Measurements from ENCODE around the gene CD320.
"Not testable (repeated sequence)": the region's sequence is repeated elsewhere in the genome, so short reads cannot be mapped to it uniquely, and the experiment has no call there.

The CD320 gene

GRCh38 chr19:8307965-8308866 lies at the start of gene CD320:
CD320 (minus strand) TSS chr19:8308358; CDS start chr19:8308290, 68 bp downstream.
- DNase-seq (ENCODE audit: low spot score): peak; percentile 93

GRCh38 chr19:8357007-8357521 lies 48.9 kb upstream of the CD320 start:
- DNase-seq (ENCODE audit: low spot score): no peak

DNA sequence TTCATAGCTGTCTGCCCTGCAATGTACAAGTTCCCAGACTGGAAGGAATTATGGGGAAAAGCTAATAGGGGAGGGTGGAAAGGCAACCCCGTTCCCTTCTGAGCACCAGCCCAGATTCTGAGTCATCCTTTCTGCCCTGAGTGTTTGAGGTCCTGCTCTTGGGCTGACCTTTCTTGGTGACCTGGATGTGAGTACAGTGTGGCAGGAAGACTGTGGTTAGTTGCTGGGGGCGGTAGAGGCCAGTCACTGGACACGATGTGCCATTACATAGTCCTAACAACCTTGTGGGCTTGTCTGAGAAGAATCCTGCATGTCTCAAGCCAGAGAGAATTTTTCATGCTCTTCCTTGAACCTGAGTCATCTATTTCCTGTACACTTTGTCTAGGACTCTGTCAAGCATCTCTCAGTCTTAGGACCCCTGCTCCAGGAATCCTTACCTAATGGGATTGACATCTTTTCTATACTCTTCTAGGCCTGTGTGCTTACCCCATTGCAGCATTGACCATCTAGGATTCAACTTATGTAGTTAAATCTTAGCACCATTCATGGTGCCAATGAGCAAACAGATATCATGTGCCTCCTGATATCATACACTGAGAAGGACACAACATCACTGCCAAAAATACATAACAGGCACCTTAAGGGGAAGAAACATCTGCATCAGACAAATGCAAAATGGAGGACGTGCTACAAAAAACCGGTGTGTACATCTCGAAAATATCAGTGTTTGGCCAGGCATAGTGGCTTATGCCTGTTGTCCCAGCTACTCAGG lies 47.7 kb upstream of the CD320 start:
- peak; percentile 27 for DNase-seq (ENCODE audit: low spot score)

DNA sequence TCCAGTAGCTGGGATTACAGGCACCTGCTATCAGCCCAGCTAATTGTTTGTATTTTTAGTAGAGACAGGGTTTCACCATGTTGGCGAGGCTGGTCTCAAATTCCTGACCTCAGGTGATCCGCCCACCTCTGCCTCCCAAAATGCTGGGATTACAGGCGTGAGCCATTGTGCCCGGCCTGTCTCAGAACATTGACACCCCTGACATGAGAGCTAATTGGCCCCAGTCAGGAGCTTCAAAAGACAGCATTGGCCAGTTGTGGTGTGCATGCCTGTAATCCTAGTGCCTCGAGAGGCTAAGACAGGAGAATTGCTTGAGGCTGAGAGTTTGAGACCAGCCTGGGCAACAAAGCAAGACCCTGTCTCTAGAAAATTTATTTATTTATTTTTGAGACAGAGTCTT lies 44.7 kb upstream of the CD320 start:
- DNase-seq (ENCODE audit: low spot score): not testable (repeated sequence)

GRCh38 chr19:8352134-8352827 lies 44.1 kb upstream of the CD320 start:
- no peak for DNase-seq (ENCODE audit: low spot score)

- not testable (repeated sequence) for DNase-seq (ENCODE audit: low spot score)
These were observed 41.6 kb upstream of the CD320 start for GRCh38 chr19:8349629-8350372.

GRCh38 chr19:8343483-8343844 lies 35.3 kb upstream of the CD320 start:
- DNase-seq (ENCODE audit: low spot score): no peak

- DNase-seq (ENCODE audit: low spot score): peak; percentile 94
These were observed 34.7 kb upstream of the CD320 start, which contains the start of gene KANK3 for GRCh38 chr19:8342684-8343482. KANK3 (minus strand) TSS chr19:8343262; CDS start chr19:8337828, 5,434 bp downstream.

DNA sequence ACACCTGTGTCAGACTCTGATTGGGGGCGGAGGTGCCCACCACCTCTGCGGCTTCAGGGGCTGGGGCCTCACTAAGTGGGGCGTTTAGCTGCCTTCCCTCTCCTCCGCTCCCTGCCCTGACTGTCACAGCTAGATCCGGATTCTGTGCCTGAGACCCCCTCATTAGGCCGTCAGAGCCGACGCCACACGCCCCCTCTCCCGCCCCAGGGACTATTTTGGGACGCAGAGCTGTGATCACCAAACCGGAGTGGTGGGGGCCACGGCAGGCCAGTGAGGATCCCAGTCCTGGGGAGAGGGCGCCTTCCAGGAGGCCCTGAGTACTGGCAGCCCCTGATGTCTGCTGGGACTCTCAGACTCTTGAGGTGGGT lies 34.1 kb upstream of the CD320 start:
- DNase-seq (ENCODE audit: low spot score): no peak

DNA sequence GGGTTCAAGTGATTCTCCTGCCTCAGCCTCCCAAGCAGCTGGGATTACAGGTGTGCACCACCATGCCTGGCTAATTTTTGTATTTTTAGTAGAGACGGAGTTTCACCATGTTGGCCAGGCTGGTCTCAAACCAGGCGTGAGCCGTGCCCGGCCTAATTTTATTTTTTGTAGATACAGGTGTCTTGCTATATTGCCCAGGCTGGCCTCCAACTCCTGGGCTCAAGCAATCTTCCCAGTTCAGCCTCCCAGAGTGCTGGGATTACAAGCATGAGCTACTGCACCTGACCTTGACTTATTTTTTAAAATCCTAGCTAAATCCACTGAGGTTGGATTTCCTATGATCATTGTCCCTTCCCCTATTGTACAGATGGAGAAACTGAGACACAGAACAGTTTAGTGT lies 33.3 kb upstream of the CD320 start:
- DNase-seq (ENCODE audit: low spot score): not testable (repeated sequence)

- DNase-seq (ENCODE audit: low spot score): no peak
These were observed 32.4 kb upstream of the CD320 start for GRCh38 chr19:8340341-8341096.

GRCh38 chr19:8338835-8339234 lies 30.7 kb upstream of the CD320 start:
- DNase-seq (ENCODE audit: low spot score): no peak

DNA sequence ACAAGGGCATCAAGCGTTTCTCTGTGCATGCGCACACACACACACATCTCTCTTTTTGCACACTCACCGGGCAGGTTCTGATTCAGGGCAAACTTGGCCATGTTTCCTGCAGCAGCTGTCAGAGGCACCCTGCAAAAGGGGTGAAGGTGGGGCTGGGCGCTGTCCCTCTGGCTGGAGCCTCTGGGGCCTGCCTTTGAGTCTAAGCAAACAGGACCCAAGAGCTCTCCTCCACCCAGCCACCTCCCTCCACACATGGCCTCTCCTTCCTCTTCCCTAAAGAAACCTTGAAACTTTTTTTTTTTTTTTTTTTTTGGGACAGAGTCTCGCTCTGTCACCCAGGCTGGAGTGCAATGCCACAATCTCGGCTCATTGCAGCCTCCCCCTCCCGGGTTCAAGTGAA lies 29.6 kb upstream of the CD320 start:
- no peak for DNase-seq (ENCODE audit: low spot score)

DNA sequence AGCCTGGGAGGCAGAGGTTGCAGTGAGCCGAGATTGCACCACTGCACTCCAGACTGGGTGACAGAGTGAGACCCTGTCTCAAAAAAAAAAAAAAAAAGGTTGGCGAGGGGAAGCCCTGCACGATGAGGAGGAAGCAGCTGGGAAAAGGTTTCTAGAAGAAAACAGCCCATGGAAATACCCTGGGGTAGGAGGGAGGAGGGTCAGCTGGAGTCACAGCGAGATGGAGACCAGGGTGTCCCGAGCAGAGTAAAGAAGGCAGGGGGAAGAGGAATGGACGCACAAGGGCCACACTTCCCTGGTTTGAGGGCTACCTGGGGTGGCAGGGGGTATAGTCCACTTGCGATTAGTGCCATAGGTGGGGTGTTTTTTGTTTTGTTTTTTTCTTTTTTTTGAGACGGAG lies 28.5 kb upstream of the CD320 start:
- no peak for DNase-seq (ENCODE audit: low spot score)

GRCh38 chr19:8336072-8336569 lies 28.0 kb upstream of the CD320 start:
- DNase-seq (ENCODE audit: low spot score): no peak

DNA sequence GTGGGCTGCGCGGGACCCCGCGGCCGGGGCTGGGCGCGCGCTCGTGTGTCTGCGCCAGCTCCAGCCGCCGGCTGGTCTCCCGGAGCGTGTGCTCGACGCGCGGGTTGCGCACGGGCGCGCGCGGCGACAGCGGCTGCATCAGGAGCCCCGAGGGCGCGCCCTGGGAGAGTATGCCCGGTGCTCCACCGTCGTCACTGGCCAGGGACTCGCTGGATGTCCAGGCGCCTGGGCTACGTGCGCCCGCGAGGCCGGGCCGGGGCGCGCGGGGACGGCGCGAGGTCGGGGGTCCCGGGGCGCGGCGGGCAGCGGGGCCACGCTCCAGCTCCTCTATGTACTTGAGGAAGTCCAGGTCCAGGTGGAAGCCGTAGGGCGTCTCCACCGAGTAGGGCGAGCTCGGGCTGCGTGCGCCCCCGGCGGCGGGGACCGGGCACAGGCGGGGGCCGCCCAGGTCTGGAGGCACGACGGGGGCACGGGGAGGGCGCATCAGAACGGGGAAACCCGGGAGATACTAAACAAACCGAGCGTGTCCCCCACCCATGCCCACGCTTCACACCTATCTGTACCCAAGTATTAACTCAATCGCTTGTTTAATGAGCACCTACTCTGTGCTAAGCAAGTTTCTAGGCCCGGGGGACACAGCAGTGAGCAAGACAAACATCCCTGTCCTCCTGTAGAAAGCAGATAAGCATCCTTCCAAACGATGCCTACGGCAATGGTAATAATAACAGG lies 27.3 kb upstream of the CD320 start:
- no peak for DNase-seq (ENCODE audit: low spot score)

GRCh38 chr19:8334458-8335342 lies 26.5 kb upstream of the CD320 start:
- DNase-seq (ENCODE audit: low spot score): peak; percentile 88
